Esophagus muscularis mucosa (tissue), 4 donors: ENCODE measurements around the gene TJAP1.

Source experiments
- EP300 ChIP-seq: sonication (generic); formaldehyde crosslinking; IDR thresholded peaks from one replicate; pipeline ENCODE4 v1.6.1; 2017; ENCODE audit warnings: antibody characterized with exemption
- POLR2A ChIP-seq: fragments of 450-650 bp; IDR thresholded peaks from one replicate; pipeline ENCODE4 v1.6.1; 2017; ENCODE audit warnings: antibody characterized with exemption, moderate library complexity, mild to moderate bottlenecking, low read depth
- POLR2AphosphoS5 ChIP-seq, 2 donors: sonication (generic); formaldehyde crosslinking; IDR thresholded peaks; one replicate each; pipeline ENCODE4 v1.6.1; 2017; ENCODE audit warnings: antibody characterized with exemption in 2 of 2
- TF ChIP-seq, protein P1 (sequence below), 3 experiments: fragments of 200-600 bp in 2 of 3; fragments of 450-650 bp in 1 of 3; sonication (generic) in 2 of 3; IDR thresholded peaks; one replicate each; pipeline ENCODE4 v1.5.1; 2017 to 2019; ENCODE audit warnings: antibody characterized with exemption in 3 of 3, mild to moderate bottlenecking in 2 of 3, moderate library complexity in 1 of 3

DNA sequence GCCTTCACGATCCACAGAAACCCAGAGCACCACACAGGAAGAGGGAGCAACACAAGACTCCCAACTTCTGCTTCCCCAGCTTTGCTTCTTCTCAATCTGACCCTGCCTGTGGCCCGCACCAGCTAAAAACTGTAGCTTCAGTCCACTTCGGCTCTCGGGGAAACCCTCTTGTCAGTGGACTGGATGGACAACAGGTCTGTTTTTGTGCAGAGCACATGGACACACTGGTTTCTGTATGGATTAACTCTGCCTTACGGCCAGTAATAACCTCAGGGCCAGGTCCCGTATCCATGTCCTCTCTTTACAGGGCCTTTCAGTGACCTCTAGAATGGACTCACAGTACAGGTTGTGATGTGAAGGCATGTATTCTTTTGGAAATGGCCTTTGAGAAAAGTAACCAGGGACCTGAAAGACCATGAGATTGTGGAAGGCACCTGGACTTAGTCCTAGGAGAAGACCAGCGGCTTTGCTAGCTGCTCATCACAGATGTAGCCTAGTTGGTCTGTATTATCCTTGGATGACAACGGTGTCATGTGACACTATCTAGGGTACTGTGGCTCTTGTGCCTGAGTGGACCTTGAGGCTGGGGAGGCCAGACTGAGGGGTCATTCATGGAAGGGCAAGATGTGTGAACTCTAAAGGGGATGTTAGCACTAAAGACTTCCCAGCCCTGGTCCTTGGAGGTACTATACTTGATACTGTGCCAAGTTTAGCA is 45.3 kb downstream of the TJAP1 start:
- TF ChIP-seq EP300 (no peak), POLR2A (no peak), POLR2AphosphoS5 (IDR thresholded peaks at IDR 0.05) (no peak)
- TF ChIP-seq, protein P1, sequence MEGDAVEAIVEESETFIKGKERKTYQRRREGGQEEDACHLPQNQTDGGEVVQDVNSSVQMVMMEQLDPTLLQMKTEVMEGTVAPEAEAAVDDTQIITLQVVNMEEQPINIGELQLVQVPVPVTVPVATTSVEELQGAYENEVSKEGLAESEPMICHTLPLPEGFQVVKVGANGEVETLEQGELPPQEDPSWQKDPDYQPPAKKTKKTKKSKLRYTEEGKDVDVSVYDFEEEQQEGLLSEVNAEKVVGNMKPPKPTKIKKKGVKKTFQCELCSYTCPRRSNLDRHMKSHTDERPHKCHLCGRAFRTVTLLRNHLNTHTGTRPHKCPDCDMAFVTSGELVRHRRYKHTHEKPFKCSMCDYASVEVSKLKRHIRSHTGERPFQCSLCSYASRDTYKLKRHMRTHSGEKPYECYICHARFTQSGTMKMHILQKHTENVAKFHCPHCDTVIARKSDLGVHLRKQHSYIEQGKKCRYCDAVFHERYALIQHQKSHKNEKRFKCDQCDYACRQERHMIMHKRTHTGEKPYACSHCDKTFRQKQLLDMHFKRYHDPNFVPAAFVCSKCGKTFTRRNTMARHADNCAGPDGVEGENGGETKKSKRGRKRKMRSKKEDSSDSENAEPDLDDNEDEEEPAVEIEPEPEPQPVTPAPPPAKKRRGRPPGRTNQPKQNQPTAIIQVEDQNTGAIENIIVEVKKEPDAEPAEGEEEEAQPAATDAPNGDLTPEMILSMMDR (IDR thresholded peaks at IDR 0.05), result no peak
